Measurements from ENCODE around the gene CSTPP1.

DNA sequence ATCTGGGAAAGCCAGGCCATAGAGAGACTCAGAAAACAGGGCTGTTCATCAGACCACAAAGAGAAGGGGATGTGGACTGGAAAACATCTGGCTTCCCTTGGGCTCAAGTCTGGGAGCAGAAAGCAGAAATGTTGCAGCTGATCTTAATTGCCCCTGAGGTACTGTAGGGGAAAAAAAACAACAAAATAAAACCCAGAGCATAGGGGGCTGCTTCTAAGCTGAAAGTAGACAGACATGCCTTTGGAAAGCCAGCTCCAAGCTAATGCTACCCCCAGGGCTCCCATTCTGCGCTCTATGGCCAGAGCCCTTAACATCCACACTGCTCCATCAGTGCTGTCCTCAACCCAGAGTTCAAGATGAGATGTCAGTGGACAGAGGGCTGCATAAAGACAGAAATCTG lies 251.7 kb downstream of the CSTPP1 start:
- no peak for TF ChIP-seq SUZ12 (IDR thresholded peaks at IDR 0.05; ENCODE audit: extremely low read depth, insufficient read depth, insufficient read length)
- no peak for TF ChIP-seq ZNF274 (IDR thresholded peaks at IDR 0.05; ENCODE audit: low read depth, low read length)
